ENCODE measurements around the gene KRTAP10-9.
"Not testable (repeated sequence)": the region's sequence is repeated elsewhere in the genome, so short reads cannot be mapped to it uniquely, and the experiment has no call there.

KRTAP10-9 gene

DNA sequence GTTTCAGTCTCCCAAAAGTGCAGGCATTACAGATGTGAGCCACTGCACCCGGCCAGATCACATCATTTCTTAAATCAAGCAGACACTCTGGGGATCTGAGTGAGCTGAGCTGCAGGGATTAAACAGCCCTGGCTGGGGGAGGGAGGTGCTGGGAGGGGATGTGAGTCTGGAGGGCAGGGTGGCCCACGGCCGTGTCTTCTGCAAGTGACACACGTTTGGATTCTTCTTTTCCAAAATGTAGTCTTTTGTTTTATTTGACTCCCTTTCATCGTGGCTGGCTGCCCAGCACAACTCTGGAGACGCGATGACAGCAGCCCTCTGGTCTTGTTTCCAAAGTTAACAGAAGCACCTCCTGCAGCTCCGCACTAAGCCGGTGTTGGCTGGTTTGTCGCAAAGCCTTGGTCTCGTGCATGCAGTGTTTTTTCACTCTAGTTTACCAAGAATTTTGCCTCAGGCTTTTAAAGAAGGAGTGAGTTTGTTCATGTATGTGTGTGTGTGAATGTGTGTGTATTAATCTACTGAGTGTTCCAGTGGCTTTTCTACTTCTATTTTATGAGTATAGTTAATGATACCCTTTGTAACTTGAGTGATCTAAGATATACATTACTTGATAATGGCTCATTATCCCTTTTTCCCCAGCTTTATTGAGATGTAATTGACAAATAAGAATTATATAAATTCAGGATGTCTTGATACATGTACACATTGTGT, 43.6 kb upstream of the KRTAP10-9 start:
- no peak overlapping the region for H3K4me3 ChIP-seq (ENCODE audit: low read length)
- DNase-seq (ENCODE audit: low read depth), result no peak
- TF ChIP-seq, protein P1, sequence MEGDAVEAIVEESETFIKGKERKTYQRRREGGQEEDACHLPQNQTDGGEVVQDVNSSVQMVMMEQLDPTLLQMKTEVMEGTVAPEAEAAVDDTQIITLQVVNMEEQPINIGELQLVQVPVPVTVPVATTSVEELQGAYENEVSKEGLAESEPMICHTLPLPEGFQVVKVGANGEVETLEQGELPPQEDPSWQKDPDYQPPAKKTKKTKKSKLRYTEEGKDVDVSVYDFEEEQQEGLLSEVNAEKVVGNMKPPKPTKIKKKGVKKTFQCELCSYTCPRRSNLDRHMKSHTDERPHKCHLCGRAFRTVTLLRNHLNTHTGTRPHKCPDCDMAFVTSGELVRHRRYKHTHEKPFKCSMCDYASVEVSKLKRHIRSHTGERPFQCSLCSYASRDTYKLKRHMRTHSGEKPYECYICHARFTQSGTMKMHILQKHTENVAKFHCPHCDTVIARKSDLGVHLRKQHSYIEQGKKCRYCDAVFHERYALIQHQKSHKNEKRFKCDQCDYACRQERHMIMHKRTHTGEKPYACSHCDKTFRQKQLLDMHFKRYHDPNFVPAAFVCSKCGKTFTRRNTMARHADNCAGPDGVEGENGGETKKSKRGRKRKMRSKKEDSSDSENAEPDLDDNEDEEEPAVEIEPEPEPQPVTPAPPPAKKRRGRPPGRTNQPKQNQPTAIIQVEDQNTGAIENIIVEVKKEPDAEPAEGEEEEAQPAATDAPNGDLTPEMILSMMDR (IDR thresholded peaks at IDR 0.05; ENCODE audit: insufficient read depth, low read depth, low read length, missing control alignments), result no peak

GRCh38 chr21:44583800-44584147, 43.1 kb upstream of the KRTAP10-9 start:
- no peak for DNase-seq (ENCODE audit: low read depth)
- TF ChIP-seq, protein P1 (IDR thresholded peaks at IDR 0.05; ENCODE audit: insufficient read depth, low read depth, low read length, missing control alignments), result no peak
- H3K4me3 ChIP-seq (ENCODE audit: low read length), result no peak overlapping the region

DNA sequence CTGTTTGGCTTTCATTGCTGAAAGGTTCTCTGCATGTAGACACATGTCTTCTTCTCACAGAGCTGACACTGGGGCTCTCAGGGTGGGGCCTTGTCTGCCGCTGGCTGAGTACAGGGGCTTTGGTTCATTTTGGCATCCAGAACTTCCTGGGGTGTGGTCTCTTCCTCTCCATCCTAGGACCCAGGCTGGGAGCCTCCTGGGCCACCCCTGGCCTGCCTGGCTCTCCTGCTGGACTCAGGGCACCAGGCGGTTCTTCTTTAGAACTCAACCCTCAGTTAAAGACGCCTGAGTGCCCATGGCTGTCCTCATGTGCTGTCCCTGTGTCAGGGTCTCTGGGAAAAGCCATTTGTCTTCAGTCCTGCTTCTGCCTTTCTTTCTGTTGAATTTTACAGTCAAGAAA, 41.0 kb upstream of the KRTAP10-9 start:
- TF ChIP-seq, protein P1 (IDR thresholded peaks at IDR 0.05; ENCODE audit: insufficient read depth, low read depth, low read length, missing control alignments), result no peak
- H3K4me3 ChIP-seq (ENCODE audit: low read length), result no peak overlapping the region
- no peak for DNase-seq (ENCODE audit: low read depth)

DNA sequence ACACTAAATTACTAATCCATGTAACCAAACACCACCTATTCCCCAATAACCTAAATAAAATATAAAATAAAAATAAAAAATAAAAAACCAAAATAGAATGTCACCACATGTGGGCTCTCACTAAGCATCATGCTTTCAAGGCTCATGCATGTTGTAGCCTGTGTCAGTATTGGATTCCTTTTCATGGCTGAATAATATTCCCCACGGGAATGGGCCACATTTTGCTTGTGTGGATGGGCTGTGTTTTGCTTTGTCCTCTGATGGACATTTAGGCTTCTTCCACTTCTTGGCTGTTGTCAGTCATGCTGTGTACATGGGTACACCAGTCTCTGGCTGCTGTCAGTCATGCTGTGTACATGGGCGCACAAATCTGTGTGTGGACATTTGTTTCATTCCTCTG, 37.8 kb upstream of the KRTAP10-9 start:
- no peak overlapping the region for H3K4me3 ChIP-seq (ENCODE audit: low read length)
- no peak for DNase-seq (ENCODE audit: low read depth)
- TF ChIP-seq, protein P1 (IDR thresholded peaks at IDR 0.05; ENCODE audit: insufficient read depth, low read depth, low read length, missing control alignments), result no peak

DNA sequence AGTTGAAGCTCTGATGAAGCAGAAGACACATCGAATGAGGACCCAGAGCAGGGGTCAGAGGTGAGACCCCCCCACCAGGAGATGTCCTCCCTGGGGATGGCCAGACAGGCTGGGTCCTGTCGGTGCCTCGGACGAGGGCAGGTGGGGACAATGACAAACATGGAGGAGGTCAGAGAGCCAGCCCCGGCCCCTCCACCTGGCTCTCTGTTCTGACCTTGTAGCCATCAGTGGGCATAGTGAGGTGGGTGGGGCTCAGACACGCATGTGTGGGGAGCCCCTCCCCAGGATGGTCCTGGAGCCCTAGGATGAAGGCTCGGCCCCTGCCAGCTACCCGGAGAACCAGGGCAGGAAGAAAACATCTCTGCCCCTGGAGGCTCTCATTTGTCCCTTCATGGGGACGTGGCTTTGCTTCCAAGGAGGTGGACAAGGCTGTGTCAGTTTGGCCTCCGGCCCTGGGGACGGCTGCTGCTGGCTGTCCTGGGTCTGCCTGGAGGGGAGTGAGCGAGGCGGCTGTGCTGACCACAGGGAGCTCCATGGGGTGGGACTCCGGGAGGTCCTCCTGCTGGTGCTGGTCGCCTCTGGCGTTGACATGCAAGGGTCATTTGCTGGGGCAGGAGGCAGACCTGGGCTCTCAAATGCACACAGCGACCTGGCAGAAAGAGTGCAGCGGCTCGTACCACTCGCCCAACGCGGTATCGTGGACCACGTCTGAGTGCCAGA, 37.1 kb upstream of the KRTAP10-9 start:
- TF ChIP-seq, protein P1 (IDR thresholded peaks at IDR 0.05; ENCODE audit: insufficient read depth, low read depth, low read length, missing control alignments), result no peak
- no peak overlapping the region for H3K4me3 ChIP-seq (ENCODE audit: low read length)
- DNase-seq (ENCODE audit: low read depth), result no peak

- no peak for DNase-seq (ENCODE audit: low read depth)
- H3K4me3 ChIP-seq (ENCODE audit: low read length), result no peak overlapping the region
- TF ChIP-seq, protein P1 (IDR thresholded peaks at IDR 0.05; ENCODE audit: insufficient read depth, low read depth, low read length, missing control alignments), result no peak
Observed at GRCh38 chr21:44590311-44590721, 36.6 kb upstream of the KRTAP10-9 start.

DNA sequence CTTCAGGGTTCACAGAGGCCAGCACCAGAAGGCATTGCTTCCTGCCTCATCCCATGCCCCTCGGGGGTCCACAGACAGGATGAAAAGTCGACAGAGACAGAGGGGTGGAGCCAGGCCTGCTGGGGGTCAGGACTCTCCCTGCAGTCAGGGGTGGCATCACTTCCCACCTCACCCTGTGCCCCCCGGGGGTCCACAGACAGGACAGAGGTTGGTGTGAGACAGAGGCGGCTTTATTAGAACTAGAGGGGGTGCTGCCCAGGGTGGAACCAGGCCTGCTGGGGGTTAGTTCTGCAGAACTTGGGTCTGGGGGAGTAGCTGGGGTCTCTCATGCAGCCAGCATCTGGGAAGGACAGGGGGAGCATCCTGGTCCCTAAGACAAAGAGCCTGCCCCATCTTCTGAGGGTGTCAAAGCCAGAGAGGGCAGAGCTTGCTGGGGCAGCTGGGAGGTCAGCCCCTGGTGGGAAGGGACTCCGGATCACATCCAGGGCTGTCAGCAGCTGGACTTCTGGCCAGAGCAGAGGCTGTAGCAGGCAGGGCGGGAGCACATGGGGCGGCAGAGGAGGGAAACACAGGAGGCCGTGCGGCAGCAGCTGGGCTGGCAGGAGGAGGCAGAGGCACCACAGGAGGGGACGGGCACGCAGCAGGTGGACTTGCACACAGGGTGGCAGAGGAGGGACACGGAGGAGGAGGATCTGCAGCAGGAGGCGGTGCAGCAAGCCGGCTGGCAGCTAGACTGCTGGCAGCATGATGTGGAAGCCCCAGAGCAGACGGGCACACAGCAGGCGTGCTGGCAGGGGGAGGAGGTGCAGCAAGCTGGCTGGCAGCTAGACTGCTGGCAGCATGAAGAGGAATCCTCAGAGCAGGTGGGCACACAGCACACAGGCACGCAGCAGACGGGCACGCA, 35.7 kb upstream of the KRTAP10-9 start:
- DNase-seq (ENCODE audit: low read depth), result not testable (repeated sequence)

DNA sequence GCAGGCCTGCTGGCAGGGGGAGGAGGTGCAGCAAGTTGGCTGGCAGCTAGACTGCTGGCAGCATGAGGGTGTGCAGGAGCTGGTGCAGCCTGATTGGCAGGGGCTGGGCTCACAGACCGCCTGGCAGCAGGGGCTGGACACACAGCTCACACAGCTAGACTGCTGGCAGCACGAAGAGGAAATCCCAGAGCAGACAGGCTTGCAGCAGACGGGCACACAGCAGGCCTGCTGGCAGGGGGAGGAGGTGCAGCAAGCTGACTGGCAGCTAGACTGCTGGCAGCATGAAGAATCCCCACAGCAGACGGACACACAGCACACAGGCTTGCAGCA, 35.1 kb upstream of the KRTAP10-9 start:
- H3K4me3 ChIP-seq (ENCODE audit: low read length); DNase-seq (ENCODE audit: low read depth): not testable (repeated sequence)

More for the DNA sequence above, 35.7 kb upstream of the KRTAP10-9 start:
- not testable (repeated sequence) for H3K4me3 ChIP-seq (ENCODE audit: low read length)

Measured in epithelial cell of esophagus (primary cell).